OCI-LY1 (cell line): ENCODE results near the gene LRP8.

Experiments
- H2AFZ ChIP-seq: fragments of 200-600 bp; sonication (generic), shearing (Covaris generic); 2 replicates; pipeline ENCODE4 v1.6.0; 2014; ENCODE audit warnings: antibody characterized with exemption, mild to moderate bottlenecking, low read length
- H3F3A ChIP-seq: fragments of 200-600 bp; sonication (generic), shearing (Covaris generic); 2 replicates; pipeline ENCODE4 v1.6.0; 2014; ENCODE audit warnings: mild to moderate bottlenecking, antibody characterized with exemption, low read length, moderate library complexity; ENCODE audit not compliant: insufficient read depth
- H3K27ac ChIP-seq: fragments of 200-600 bp; sonication (generic); 2 replicates; pipeline ENCODE4 v1.5.1; 2014; ENCODE audit warnings: low read length, mixed run types, mild to moderate bottlenecking, low read depth; ENCODE audit not compliant: poor library complexity, severe bottlenecking
- H3K27me3 ChIP-seq: fragments of 200-600 bp; sonication (generic); 2 replicates; pipeline ENCODE4 v1.6.0; 2014; ENCODE audit warnings: antibody characterized with exemption, mild to moderate bottlenecking, low read length, moderate library complexity; ENCODE audit not compliant: insufficient read depth
- H3K36me3 ChIP-seq: fragments of 200-600 bp; sonication (generic); 2 replicates; pipeline ENCODE4 v1.6.1; 2014; ENCODE audit warnings: mild to moderate bottlenecking, antibody characterized with exemption, low read length, moderate library complexity, mixed read lengths; ENCODE audit not compliant: insufficient read depth
- H3K4me1 ChIP-seq: fragments of 200-600 bp; sonication (generic); 2 replicates; pipeline ENCODE4 v1.5.1; 2014; ENCODE audit warnings: mild to moderate bottlenecking, low read length, moderate library complexity; ENCODE audit not compliant: insufficient read depth, severe bottlenecking
- H3K4me2 ChIP-seq: fragments of 200-600 bp; sonication (generic), shearing (Covaris generic); 2 replicates; pipeline ENCODE4 v1.6.1; 2014; ENCODE audit warnings: low read length
- H3K4me3 ChIP-seq: fragments of 200-600 bp; sonication (generic); 2 replicates; pipeline ENCODE4 v1.5.1; 2014; ENCODE audit warnings: low read length, low read depth, mild to moderate bottlenecking, mixed read lengths; ENCODE audit not compliant: poor library complexity, severe bottlenecking
- H3K79me2 ChIP-seq: fragments of 200-600 bp; shearing (Covaris generic); 2 replicates; pipeline ENCODE4 v1.6.1; 2016; ENCODE audit warnings: mixed run types, low read length, mixed read lengths; ENCODE audit not compliant: insufficient read depth
- H3K9ac ChIP-seq: fragments of 200-600 bp; sonication (generic), shearing (Covaris generic); 2 replicates; pipeline ENCODE4 v1.6.1; 2014; ENCODE audit warnings: mild to moderate bottlenecking, low read length, mixed read lengths
- H3K9me2 ChIP-seq: fragments of 200-600 bp; sonication (generic), shearing (Covaris generic); 2 replicates; pipeline ENCODE4 v1.6.1; 2014; ENCODE audit warnings: low read depth, mild to moderate bottlenecking, low read length, mixed read lengths
- H3K9me3 ChIP-seq: fragments of 200-600 bp; shearing (Covaris generic); 2 replicates; pipeline ENCODE4 v1.6.1; 2014; ENCODE audit warnings: low read length, mixed read lengths
- H4K20me1 ChIP-seq: fragments of 200-600 bp; sonication (generic), shearing (Covaris generic); 2 replicates; pipeline ENCODE4 v1.6.0; 2016; ENCODE audit warnings: mild to moderate bottlenecking, low read length; ENCODE audit not compliant: insufficient read depth
- EZH2 ChIP-seq: fragments of 200-600 bp; sonication (generic), shearing (Covaris generic); IDR thresholded peaks from 2 replicates; pipeline ENCODE4 v1.8.0; 2017; ENCODE audit warnings: borderline replicate concordance, mixed run types, mild to moderate bottlenecking, antibody characterized with exemption, low read length, moderate library complexity, mixed read lengths
- TF ChIP-seq, protein P1 (sequence below): fragments of 200-600 bp; sonication (generic), shearing (Covaris generic); IDR thresholded peaks from 2 replicates; pipeline ENCODE4 v1.5.1; 2017; ENCODE audit warnings: mild to moderate bottlenecking, antibody characterized with exemption, low read length, moderate library complexity, mixed read lengths

LRP8 gene

DNA sequence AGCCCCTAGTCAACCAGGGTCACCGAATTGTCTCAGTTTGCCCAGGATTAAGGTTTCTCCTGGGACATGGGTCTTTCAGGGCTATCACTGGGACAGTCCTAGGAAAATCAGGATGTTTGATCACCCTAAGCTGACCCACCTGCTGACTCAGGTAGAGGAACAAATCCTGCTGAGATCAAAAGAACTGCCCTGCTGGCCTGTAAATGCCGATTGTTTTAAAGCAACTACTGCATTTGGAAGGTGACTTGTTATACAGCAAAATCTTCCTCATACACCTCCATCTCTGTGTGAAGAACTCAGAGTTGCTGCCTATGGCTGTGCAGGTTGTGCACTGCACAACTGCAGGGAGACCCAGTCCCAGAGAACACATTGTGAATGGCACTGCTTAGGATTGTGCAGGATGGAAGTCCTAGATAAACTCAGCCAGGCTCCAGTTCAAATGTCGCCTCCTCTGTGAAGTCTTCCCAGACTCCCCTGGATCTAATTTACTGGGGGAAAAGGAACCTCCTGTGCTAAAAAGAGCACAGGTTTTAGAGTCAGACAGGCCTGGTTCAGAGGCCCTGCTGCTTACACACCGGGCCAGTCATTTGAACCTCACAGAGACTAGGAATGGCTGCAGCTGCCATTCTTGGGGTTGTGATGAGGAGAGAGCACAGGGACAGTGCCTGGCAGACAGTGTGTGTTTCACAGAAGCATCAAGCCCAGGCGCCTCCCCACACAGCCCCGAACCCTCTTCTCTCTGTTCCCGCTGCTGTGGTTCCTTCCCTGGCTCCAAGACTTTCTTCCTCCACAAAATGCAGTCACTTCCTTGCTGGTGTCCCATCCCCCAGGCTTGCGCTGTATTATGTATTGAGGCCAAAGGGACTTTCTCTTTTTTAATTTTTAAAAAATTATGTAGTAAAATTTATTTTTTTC lies 23.2 kb upstream of the LRP8 start:
- H3K9me2 ChIP-seq, result no peaks in the 10 kb centered on the region
- H3K9ac ChIP-seq, result no peak overlapping the region
- H3K27ac ChIP-seq, result no peak overlapping the region
- H3F3A ChIP-seq, result no peaks in the 10 kb centered on the region
- no peaks in the 10 kb centered on the region for H3K79me2 ChIP-seq
- no peak overlapping the region for H2AFZ ChIP-seq
- H3K36me3 ChIP-seq, result no peaks in the 10 kb centered on the region
- no peak overlapping the region for H3K4me3 ChIP-seq
- no peak for TF ChIP-seq EZH2
- TF ChIP-seq, protein P1, sequence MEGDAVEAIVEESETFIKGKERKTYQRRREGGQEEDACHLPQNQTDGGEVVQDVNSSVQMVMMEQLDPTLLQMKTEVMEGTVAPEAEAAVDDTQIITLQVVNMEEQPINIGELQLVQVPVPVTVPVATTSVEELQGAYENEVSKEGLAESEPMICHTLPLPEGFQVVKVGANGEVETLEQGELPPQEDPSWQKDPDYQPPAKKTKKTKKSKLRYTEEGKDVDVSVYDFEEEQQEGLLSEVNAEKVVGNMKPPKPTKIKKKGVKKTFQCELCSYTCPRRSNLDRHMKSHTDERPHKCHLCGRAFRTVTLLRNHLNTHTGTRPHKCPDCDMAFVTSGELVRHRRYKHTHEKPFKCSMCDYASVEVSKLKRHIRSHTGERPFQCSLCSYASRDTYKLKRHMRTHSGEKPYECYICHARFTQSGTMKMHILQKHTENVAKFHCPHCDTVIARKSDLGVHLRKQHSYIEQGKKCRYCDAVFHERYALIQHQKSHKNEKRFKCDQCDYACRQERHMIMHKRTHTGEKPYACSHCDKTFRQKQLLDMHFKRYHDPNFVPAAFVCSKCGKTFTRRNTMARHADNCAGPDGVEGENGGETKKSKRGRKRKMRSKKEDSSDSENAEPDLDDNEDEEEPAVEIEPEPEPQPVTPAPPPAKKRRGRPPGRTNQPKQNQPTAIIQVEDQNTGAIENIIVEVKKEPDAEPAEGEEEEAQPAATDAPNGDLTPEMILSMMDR, result no peak
- H3K4me2 ChIP-seq, result no peak overlapping the region
- H3K4me1 ChIP-seq, result no peaks in the 10 kb centered on the region
- H3K9me3 ChIP-seq, result no peaks in the 10 kb centered on the region
- H3K27me3 ChIP-seq, result no peaks in the 10 kb centered on the region
- no peaks in the 10 kb centered on the region for H4K20me1 ChIP-seq

DNA sequence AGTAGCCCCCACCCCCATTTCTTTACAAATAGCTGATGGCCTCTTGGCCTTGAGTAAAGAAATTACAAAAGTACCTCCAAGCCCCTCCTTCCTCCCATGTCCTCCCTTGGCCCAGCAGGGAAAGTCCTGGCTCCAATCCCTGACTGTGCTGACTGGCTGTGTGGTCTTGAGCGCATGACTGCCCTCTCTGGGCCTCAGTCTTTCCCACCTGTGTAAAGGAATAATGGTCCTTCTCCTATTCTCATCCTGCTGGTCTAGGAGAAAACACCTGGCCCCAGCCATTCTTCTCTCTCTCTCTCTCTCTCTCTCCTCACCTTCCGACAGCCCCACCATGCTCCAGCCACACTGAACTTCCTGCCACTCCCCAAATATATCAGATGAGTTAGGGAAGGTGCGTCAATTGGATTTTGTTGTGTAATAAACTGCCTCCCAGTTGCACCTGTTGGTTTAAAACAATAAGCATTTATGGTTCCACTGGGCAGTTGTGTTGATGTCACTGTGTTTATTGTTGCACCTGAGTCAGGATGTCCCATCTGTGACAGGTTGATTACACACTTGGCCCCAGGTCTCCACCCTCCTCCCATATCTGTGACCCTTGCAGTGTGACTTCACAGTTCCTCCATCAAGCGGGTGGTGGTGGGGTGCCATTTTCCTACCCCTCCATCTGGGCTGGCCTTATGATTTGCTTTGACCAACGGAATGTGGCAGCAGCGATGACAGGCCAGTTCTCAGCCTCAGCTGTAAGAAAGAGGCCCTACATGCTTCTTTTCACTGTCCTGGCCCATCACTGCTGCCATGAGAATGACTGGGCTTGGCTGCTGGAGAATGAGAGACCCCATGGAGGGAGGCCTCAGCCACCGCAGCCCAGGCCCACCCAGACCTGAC lies 22.3 kb upstream of the LRP8 start:
- H3K9me3 ChIP-seq, result no peaks in the 10 kb centered on the region
- H3K4me2 ChIP-seq, result no peak overlapping the region
- no peaks in the 10 kb centered on the region for H3K4me1 ChIP-seq
- H3K4me3 ChIP-seq, result no peak overlapping the region
- H3K79me2 ChIP-seq, result no peaks in the 10 kb centered on the region
- H3K9me2 ChIP-seq, result no peaks in the 10 kb centered on the region
- no peak overlapping the region for H3K9ac ChIP-seq
- H3K36me3 ChIP-seq, result no peaks in the 10 kb centered on the region
- no peaks in the 10 kb centered on the region for H4K20me1 ChIP-seq
- no peaks in the 10 kb centered on the region for H3F3A ChIP-seq
- no peak overlapping the region for H2AFZ ChIP-seq
- TF ChIP-seq, protein P1, result no peak
- TF ChIP-seq EZH2, result no peak
- H3K27ac ChIP-seq, result no peak overlapping the region
- H3K27me3 ChIP-seq, result no peaks in the 10 kb centered on the region

DNA sequence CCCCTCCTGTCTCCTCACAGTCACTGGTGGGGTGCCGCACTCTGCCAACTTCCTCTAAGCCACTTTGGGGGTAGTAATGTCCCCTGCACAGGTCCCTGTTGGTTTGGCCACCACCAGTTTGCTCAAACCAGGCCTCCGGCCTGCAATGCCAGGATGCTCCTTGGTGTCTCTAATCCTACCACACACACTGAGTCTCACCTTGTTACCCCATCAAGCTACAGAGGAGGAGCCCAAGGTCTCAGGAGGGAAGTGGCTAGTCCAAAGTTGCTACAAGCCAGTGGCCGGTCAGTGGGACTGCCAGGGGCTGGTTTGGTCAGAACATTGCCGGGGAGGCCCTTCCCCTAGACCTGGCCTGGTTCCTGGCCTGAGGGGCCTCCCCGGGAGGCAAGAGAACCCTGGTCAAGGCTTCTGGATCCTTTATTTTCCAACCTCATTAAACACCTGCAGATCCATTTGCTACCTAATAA lies 21.5 kb upstream of the LRP8 start:
- no peak for TF ChIP-seq EZH2
- TF ChIP-seq, protein P1, result no peak
- Histone ChIP-seq H3F3A (no peaks in the 10 kb centered on the region), H3K4me3 (no peak overlapping the region), H2AFZ (no peak overlapping the region), H3K4me2 (no peak overlapping the region), H3K9ac (no peak overlapping the region), H3K9me2 (no peaks in the 10 kb centered on the region), H3K27ac (no peak overlapping the region), H3K9me3 (no peaks in the 10 kb centered on the region), H3K79me2 (no peaks in the 10 kb centered on the region), H3K27me3 (no peaks in the 10 kb centered on the region), H3K36me3 (no peaks in the 10 kb centered on the region), H3K4me1 (no peaks in the 10 kb centered on the region), H4K20me1 (no peaks in the 10 kb centered on the region)
